GM23338 (cell line): ENCODE results near the gene THAP9. TPM values are rescaled to one million over a fixed set of nuclear protein-coding genes. Genes with fewer than 3 reads are reported as not detected.
A peak's percentile ranks its signal among the peaks of the same experiment; 100 is the strongest.

Experiments
- ATAC-seq: fragments of 200-7000 bp; cut with Tn5 transposase; 3 replicates; pipeline ENCODE4 v1.9.1; 2020
- DNase-seq: peaks from one replicate; pipeline ENCODE4 v3.0.0-alpha.2; 2015; ENCODE audit warnings: low spot score
- H2AFZ ChIP-seq: fragments of 200-600 bp; sonication (generic); 2 replicates; pipeline ENCODE4 v1.8.0; 2016; ENCODE audit warnings: antibody characterized with exemption, mild to moderate bottlenecking, moderate library complexity
- H3F3A ChIP-seq: fragments of 200-600 bp; sonication (generic); replicated peaks from 2 replicates; pipeline ENCODE4 v1.8.0; 2017; ENCODE audit warnings: antibody characterized with exemption, mixed run types, low read depth
- H3K27ac ChIP-seq: fragments of 200-600 bp; sonication (generic); 2 replicates; pipeline ENCODE4 v1.6.1; 2016; ENCODE audit warnings: low read depth
- H3K27me3 ChIP-seq: fragments of 200-600 bp; sonication (generic); 2 replicates; pipeline ENCODE4 v1.8.0; 2016; ENCODE audit warnings: mild to moderate bottlenecking, mixed run types, moderate library complexity; ENCODE audit not compliant: insufficient read depth
- H3K36me3 ChIP-seq: fragments of 200-600 bp; sonication (generic); 2 replicates; pipeline ENCODE4 v1.8.0; 2016; ENCODE audit warnings: mild to moderate bottlenecking; ENCODE audit not compliant: insufficient read depth
- H3K4me1 ChIP-seq: fragments of 200-600 bp; sonication (generic); 2 replicates; pipeline ENCODE4 v1.8.0; 2016; ENCODE audit warnings: mild to moderate bottlenecking, moderate library complexity; ENCODE audit not compliant: insufficient read depth
- H3K4me2 ChIP-seq: fragments of 200-600 bp; sonication (generic); 2 replicates; pipeline ENCODE4 v1.7.1; 2017; ENCODE audit warnings: mixed run types
- H3K4me3 ChIP-seq: fragments of 200-600 bp; sonication (generic); 2 replicates; pipeline ENCODE4 v1.6.1; 2016; ENCODE audit warnings: mixed run types
- H3K79me2 ChIP-seq: fragments of 200-600 bp; sonication (generic); replicated peaks from 2 replicates; pipeline ENCODE4 v1.8.0; 2017; ENCODE audit warnings: mild to moderate bottlenecking; ENCODE audit not compliant: insufficient read depth
- H3K9me2 ChIP-seq: fragments of 200-600 bp; sonication (generic); 2 replicates; pipeline ENCODE4 v1.8.0; 2017; ENCODE audit not compliant: insufficient read depth
- H4K20me1 ChIP-seq: fragments of 200-600 bp; sonication (generic); replicated peaks from 2 replicates; pipeline ENCODE4 v1.8.0; 2017; ENCODE audit warnings: mild to moderate bottlenecking; ENCODE audit not compliant: insufficient read depth
- H3K27ac Mint-ChIP-seq: 2 replicates; pipeline ENCODE4 v1.8.0; 2020; ENCODE audit warnings: inconsistent platforms, mild to moderate bottlenecking, moderate library complexity, mixed read lengths
- H3K27me3 Mint-ChIP-seq: 3 replicates; pipeline ENCODE4 v1.8.0; 2022; ENCODE audit warnings: low read depth, mild to moderate bottlenecking, moderate library complexity, mixed read lengths, inconsistent platforms; ENCODE audit not compliant: insufficient read depth, poor library complexity
- H3K36me3 Mint-ChIP-seq: 3 replicates; pipeline ENCODE4 v1.8.0; 2021; ENCODE audit warnings: low read depth, mild to moderate bottlenecking, inconsistent platforms, moderate library complexity, mixed read lengths
- H3K4me1 Mint-ChIP-seq: 3 replicates; pipeline ENCODE4 v1.8.0; 2020; ENCODE audit warnings: mild to moderate bottlenecking, inconsistent platforms, mixed read lengths
- H3K4me3 Mint-ChIP-seq: 3 replicates; pipeline ENCODE4 v1.8.0; 2021; ENCODE audit warnings: moderate library complexity, mild to moderate bottlenecking, inconsistent platforms, mixed read lengths
- H3K9me3 Mint-ChIP-seq: 3 replicates; pipeline ENCODE4 v1.8.0; 2020; ENCODE audit warnings: moderate library complexity, mild to moderate bottlenecking, inconsistent platforms, mixed read lengths
- CREB1 ChIP-seq: fragments of 250-450 bp; sonication (Bioruptor Pico); IDR thresholded peaks from 2 replicates; pipeline ENCODE4 v1.5.0; 2020; ENCODE audit warnings: low read depth, mild to moderate bottlenecking, moderate library complexity
- EZH2 ChIP-seq: fragments of 200-600 bp; sonication (generic); IDR thresholded peaks from one replicate; pipeline ENCODE4 v1.8.0; 2017; ENCODE audit warnings: antibody characterized with exemption, mild to moderate bottlenecking, low read depth; ENCODE audit not compliant: unreplicated experiment
- EZH2phosphoT487 ChIP-seq: fragments of 200-600 bp; sonication (generic); IDR thresholded peaks from one replicate; pipeline ENCODE4 v1.8.1; 2018; ENCODE audit warnings: antibody characterized with exemption; ENCODE audit not compliant: unreplicated experiment
- JUNB ChIP-seq: IDR thresholded peaks from one replicate; pipeline ENCODE4 v1.6.1; 2016; ENCODE audit warnings: antibody characterized with exemption; ENCODE audit not compliant: unreplicated experiment
- NANOG ChIP-seq: IDR thresholded peaks from 2 replicates; pipeline ENCODE4 v1.6.1; 2016; ENCODE audit warnings: antibody characterized with exemption, borderline replicate concordance
- POLR2AphosphoS5 ChIP-seq: IDR thresholded peaks from 2 replicates; pipeline ENCODE4 v1.6.1; 2016; ENCODE audit warnings: antibody characterized with exemption, low read depth
- STAT1 ChIP-seq: IDR thresholded peaks from one replicate; pipeline ENCODE4 v1.6.1; 2016; ENCODE audit warnings: antibody characterized with exemption; ENCODE audit not compliant: unreplicated experiment
- ZNF114 ChIP-seq: fragments of 250-450 bp; sonication (Bioruptor Pico); IDR thresholded peaks from 2 replicates; pipeline ENCODE4 v1.5.0; 2020; ENCODE audit warnings: mild to moderate bottlenecking, moderate library complexity
- ZNF331 ChIP-seq: fragments of 250-450 bp; sonication (Bioruptor Pico); IDR thresholded peaks from 2 replicates; pipeline ENCODE4 v1.5.0; 2020; ENCODE audit warnings: low read depth, mild to moderate bottlenecking, moderate library complexity
- polyA plus RNA-seq: library from polyadenylated mRNA; unstranded; fragments of >200 nt; fragmentation: Nextera tagmentation; extraction: Ambion mirVana; gene quantifications from 2 replicates; pipeline ENCODE4 v1.2.1, GENCODE V29; 2016
- total RNA-seq: library from RNA; depleted of rRNA; stranded (reverse); fragments of >200 nt; shearing (Covaris generic); gene quantifications from 2 replicates; pipeline ENCODE4 v1.2.3, GENCODE V29; 2014
- TF ChIP-seq, protein P1 (sequence below): IDR thresholded peaks from 2 replicates; pipeline ENCODE4 v1.6.1; 2016; ENCODE audit warnings: antibody characterized with exemption
- TF ChIP-seq, protein P2 (sequence below), 2 experiments: fragments of 200-600 bp in 1 of 2; sonication (generic) in 1 of 2; conservative IDR thresholded peaks; 2 replicates each; pipeline versions ENCODE4 v1.5.1 to v1.6.1; 2016 to 2017; ENCODE audit warnings: antibody characterized with exemption in 2 of 2, low read depth in 2 of 2, mild to moderate bottlenecking in 2 of 2, moderate library complexity in 1 of 2
- TF ChIP-seq, protein P3 (sequence below): fragments of 250-450 bp; sonication (Bioruptor Pico); IDR thresholded peaks from 2 replicates; pipeline ENCODE4 v1.5.0; 2020; ENCODE audit warnings: mild to moderate bottlenecking, moderate library complexity

Gene THAP9
- total and polyA plus RNA-seq, 2 experiments from 2014 or later, result 8.7 to 22.3 TPM

DNA sequence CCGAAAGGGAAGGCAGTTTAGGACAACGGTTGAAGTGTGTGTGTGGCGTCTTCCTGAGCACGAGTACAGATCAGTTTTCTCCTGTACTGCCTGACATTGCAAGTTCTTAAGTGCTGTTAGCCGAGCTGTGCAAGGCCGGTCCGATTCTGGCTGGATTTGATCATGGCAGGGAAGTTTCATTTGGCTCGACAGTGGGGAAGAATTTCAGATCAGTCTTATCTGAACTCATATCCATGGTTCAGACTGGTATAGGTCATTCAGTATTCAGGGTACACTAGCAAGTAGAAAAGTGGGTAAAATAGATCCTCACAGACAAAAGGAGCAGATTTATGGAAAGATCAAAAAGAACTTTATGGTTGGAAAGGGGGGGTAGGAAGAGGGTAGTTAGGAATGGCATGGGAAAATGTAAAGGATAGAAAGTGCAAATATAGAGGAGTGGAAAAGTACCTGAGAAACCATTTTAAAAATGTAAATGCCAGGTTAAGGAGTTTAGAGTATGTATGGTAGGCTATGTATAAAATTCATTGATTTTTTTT lies 716 bp downstream of the THAP9 start:
- Histone ChIP-seq H3K36me3 (peaks cover 32% of the 10 kb centered on the region), H3K4me1 (0 out of 2 replicates have a peak, but pooled peaks cover 4% of the 10 kb centered on the region), H4K20me1 (peaks cover 22% of the 10 kb centered on the region), H3K4me2 (peak overlapping the region; percentile 92), H2AFZ (peak overlapping the region; percentile 87), H3K9me2 (no peaks in the 10 kb centered on the region), H3K27me3 (no peaks in the 10 kb centered on the region), H3K79me2 (peaks cover 67% of the 10 kb centered on the region), H3K27ac (peak overlapping the region; percentile 91), H3K4me3 (peak overlapping the region; percentile 86), H3F3A (peaks cover 9% of the 10 kb centered on the region)
- Mint-ChIP-seq H3K4me3 (no peak overlapping the region), H3K36me3 (peaks cover 16% of the 10 kb centered on the region), H3K9me3 (no peaks in the 10 kb centered on the region), H3K27ac (no peak overlapping the region), H3K4me1 (peaks cover 8% of the 10 kb centered on the region), H3K27me3 (peaks cover 2% of the 10 kb centered on the region)
- ATAC-seq (no peak), DNase-seq (no peak)
- no peak for TF ChIP-seq JUNB

DNA sequence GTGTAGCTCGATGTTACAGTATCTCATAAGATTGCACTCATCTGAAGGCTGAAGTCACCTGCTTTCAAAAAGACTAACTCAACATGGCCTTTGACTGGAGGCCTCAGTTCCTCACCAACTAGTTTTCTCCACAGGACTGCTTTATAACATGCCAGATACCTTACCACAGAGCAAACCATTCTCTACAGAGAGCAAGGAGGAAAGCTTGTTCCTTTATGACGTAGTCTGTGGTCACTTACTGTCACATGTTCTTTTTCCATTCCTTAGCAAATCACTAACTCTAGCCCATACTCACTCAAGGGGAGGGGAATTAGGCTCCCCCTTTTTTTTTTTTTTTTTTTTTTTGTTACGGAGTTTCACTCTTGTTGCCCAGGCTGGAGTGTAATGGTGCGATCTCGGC lies 3.2 kb downstream of the THAP9 start:
- Histone ChIP-seq H3K79me2 (peaks cover 42% of the 10 kb centered on the region), H3K36me3 (peaks cover 28% of the 10 kb centered on the region), H3K4me2 (no peak overlapping the region), H2AFZ (no peak overlapping the region), H3F3A (peaks cover 5% of the 10 kb centered on the region), H3K4me3 (no peak overlapping the region), H4K20me1 (no peaks in the 10 kb centered on the region; the same call in 1 of the 2 replicates), H3K4me1 (no peaks in the 10 kb centered on the region), H3K27me3 (no peaks in the 10 kb centered on the region), H3K27ac (no peak overlapping the region), H3K9me2 (no peaks in the 10 kb centered on the region)
- no peaks in the 10 kb centered on the region for H3K9me3 Mint-ChIP-seq
- H3K36me3 Mint-ChIP-seq, result peaks cover 17% of the 10 kb centered on the region
- no peaks in the 10 kb centered on the region for H3K4me1 Mint-ChIP-seq
- H3K4me3 Mint-ChIP-seq, result no peak overlapping the region
- peaks cover 2% of the 10 kb centered on the region for H3K27me3 Mint-ChIP-seq
- DNase-seq (no peak), ATAC-seq (no peak)
- no peak overlapping the region for H3K27ac Mint-ChIP-seq
- TF ChIP-seq CREB1 (no peak), JUNB (no peak), NANOG (no peak), ZNF114 (CRISPR knock-in tag) (no peak), EZH2phosphoT487 (no peak), POLR2AphosphoS5 (no peak), STAT1 (no peak), EZH2 (no peak), ZNF331 (CRISPR knock-in tag) (no peak)
- TF ChIP-seq, protein P1, sequence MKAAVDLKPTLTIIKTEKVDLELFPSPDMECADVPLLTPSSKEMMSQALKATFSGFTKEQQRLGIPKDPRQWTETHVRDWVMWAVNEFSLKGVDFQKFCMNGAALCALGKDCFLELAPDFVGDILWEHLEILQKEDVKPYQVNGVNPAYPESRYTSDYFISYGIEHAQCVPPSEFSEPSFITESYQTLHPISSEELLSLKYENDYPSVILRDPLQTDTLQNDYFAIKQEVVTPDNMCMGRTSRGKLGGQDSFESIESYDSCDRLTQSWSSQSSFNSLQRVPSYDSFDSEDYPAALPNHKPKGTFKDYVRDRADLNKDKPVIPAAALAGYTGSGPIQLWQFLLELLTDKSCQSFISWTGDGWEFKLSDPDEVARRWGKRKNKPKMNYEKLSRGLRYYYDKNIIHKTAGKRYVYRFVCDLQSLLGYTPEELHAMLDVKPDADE, result no peak
- TF ChIP-seq, protein P2, sequence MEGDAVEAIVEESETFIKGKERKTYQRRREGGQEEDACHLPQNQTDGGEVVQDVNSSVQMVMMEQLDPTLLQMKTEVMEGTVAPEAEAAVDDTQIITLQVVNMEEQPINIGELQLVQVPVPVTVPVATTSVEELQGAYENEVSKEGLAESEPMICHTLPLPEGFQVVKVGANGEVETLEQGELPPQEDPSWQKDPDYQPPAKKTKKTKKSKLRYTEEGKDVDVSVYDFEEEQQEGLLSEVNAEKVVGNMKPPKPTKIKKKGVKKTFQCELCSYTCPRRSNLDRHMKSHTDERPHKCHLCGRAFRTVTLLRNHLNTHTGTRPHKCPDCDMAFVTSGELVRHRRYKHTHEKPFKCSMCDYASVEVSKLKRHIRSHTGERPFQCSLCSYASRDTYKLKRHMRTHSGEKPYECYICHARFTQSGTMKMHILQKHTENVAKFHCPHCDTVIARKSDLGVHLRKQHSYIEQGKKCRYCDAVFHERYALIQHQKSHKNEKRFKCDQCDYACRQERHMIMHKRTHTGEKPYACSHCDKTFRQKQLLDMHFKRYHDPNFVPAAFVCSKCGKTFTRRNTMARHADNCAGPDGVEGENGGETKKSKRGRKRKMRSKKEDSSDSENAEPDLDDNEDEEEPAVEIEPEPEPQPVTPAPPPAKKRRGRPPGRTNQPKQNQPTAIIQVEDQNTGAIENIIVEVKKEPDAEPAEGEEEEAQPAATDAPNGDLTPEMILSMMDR (conservative IDR thresholded peaks at IDR 0.05; ENCODE audit: low read depth in 2 of 2), result no peak
- TF ChIP-seq, protein P3, sequence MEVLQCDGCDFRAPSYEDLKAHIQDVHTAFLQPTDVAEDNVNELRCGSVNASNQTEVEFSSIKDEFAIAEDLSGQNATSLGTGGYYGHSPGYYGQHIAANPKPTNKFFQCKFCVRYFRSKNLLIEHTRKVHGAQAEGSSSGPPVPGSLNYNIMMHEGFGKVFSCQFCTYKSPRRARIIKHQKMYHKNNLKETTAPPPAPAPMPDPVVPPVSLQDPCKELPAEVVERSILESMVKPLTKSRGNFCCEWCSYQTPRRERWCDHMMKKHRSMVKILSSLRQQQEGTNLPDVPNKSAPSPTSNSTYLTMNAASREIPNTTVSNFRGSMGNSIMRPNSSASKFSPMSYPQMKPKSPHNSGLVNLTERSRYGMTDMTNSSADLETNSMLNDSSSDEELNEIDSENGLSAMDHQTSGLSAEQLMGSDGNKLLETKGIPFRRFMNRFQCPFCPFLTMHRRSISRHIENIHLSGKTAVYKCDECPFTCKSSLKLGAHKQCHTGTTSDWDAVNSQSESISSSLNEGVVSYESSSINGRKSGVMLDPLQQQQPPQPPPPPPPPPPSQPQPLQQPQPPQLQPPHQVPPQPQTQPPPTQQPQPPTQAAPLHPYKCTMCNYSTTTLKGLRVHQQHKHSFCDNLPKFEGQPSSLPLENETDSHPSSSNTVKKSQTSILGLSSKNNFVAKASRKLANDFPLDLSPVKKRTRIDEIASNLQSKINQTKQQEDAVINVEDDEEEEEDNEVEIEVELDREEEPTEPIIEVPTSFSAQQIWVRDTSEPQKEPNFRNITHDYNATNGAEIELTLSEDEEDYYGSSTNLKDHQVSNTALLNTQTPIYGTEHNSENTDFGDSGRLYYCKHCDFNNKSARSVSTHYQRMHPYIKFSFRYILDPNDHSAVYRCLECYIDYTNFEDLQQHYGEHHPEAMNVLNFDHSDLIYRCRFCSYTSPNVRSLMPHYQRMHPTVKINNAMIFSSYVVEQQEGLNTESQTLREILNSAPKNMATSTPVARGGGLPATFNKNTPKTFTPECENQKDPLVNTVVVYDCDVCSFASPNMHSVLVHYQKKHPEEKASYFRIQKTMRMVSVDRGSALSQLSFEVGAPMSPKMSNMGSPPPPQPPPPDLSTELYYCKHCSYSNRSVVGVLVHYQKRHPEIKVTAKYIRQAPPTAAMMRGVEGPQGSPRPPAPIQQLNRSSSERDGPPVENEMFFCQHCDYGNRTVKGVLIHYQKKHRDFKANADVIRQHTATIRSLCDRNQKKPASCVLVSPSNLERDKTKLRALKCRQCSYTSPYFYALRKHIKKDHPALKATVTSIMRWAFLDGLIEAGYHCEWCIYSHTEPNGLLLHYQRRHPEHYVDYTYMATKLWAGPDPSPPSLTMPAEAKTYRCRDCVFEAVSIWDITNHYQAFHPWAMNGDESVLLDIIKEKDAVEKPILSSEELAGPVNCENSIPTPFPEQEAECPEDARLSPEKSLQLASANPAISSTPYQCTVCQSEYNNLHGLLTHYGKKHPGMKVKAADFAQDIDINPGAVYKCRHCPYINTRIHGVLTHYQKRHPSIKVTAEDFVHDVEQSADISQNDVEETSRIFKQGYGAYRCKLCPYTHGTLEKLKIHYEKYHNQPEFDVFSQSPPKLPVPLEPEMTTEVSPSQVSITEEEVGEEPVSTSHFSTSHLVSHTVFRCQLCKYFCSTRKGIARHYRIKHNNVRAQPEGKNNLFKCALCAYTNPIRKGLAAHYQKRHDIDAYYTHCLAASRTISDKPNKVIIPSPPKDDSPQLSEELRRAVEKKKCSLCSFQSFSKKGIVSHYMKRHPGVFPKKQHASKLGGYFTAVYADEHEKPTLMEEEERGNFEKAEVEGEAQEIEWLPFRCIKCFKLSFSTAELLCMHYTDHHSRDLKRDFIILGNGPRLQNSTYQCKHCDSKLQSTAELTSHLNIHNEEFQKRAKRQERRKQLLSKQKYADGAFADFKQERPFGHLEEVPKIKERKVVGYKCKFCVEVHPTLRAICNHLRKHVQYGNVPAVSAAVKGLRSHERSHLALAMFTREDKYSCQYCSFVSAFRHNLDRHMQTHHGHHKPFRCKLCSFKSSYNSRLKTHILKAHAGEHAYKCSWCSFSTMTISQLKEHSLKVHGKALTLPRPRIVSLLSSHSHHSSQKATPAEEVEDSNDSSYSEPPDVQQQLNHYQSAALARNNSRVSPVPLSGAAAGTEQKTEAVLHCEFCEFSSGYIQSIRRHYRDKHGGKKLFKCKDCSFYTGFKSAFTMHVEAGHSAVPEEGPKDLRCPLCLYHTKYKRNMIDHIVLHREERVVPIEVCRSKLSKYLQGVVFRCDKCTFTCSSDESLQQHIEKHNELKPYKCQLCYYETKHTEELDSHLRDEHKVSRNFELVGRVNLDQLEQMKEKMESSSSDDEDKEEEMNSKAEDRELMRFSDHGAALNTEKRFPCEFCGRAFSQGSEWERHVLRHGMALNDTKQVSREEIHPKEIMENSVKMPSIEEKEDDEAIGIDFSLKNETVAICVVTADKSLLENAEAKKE (CRISPR knock-in tag), result no peak
